Cardiac ventricle fibroblast (primary cell): ENCODE results near the gene CNTNAP3. TPM values are rescaled to one million over a fixed set of nuclear protein-coding genes. Genes with fewer than 3 reads are reported as not detected.

Experiments
- total RNA-seq: library from RNA; depleted of rRNA; stranded (reverse); fragments of >200 nt; gene quantifications from 2 replicates; pipeline ENCODE4 v1.2.3, GENCODE V29; 2015

CNTNAP3 gene
- 0.05 and 0.19 TPM in 2 replicates for total RNA-seq

GRCh38 chr9:39287980-39288379 lies at the start of gene CNTNAP3:
Gene CNTNAP3 (minus strand): TSS chr9:39288167. CDS start chr9:39288064, 103 bp downstream.

Other genes with a start within 250 kb of the CNTNAP3 start
- not detected in 2 replicates for gene SPATA31A1, start 67.5 kb upstream of the CNTNAP3 start, total RNA-seq